ENCODE results near the gene C2orf68.
"Not testable (repeated sequence)": the region's sequence is repeated elsewhere in the genome, so short reads cannot be mapped to it uniquely, and the experiment has no call there.

Gene C2orf68

GRCh38 chr2:85598594-85599340 is 13.1 kb downstream of the C2orf68 start:
- DNase-seq: no peak

DNA sequence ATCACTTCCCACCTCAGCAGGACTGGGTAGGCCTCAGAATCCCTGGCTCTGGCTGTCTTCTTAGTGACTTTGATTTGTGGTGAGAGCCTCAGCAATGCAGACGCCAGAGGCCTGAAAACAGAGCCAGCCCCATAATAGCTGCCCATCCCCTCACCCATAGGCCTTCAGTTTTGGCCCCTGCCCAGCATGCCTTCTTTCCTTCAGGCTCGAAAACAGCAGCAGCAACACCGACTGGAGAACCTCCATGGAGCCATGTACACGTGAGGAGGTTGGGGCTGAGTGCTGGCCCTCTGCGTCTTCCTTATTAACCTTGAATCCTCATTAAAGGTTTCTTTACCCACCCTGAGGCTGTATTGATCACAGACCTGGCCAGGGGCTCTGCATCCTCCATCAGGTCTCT is 14.6 kb downstream of the C2orf68 start:
- no peak for DNase-seq

DNA sequence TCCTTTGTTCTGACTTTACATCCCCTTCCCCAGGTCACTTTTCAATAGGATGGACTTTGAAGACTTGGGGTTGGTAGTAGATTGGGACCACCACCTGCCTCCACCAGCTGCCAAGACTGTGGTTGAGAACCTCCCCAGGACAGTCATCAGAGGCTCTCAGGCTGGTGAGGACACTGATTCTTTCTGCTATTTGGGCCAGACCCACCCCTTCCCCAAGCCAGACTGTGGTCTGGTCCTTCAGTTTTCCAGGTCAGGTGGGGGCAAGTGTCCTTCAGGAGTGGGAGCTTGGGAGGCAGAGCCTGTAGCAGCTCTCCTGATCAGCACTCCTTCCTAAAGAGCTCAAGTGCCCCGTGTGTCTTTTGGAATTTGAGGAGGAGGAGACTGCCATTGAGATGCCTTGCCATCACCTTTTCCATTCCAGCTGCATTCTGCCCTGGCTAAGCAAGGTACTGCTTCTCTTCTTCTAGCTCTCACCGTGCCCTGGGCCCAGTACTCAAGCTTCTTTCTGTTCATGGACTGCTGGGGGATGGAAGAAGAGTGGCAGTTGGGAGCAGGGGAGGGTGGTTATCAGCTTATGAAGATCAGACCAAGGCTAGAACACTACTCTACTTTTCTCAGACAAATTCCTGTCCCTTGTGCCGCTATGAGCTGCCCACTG is 15.3 kb downstream of the C2orf68 start:
- DNase-seq: no peak

- DNase-seq: peak in 1 of 2 experiments; percentile 30
These were observed 15.9 kb downstream of the C2orf68 start for GRCh38 chr2:85596026-85596333.

GRCh38 chr2:85595301-85596025 is 16.4 kb downstream of the C2orf68 start, which contains the start of gene RNF181:
RNF181 (plus strand) TSS chr2:85595745; CDS start chr2:85595764, 19 bp downstream.
- DNase-seq: peak; percentile 78 to 90

DNA sequence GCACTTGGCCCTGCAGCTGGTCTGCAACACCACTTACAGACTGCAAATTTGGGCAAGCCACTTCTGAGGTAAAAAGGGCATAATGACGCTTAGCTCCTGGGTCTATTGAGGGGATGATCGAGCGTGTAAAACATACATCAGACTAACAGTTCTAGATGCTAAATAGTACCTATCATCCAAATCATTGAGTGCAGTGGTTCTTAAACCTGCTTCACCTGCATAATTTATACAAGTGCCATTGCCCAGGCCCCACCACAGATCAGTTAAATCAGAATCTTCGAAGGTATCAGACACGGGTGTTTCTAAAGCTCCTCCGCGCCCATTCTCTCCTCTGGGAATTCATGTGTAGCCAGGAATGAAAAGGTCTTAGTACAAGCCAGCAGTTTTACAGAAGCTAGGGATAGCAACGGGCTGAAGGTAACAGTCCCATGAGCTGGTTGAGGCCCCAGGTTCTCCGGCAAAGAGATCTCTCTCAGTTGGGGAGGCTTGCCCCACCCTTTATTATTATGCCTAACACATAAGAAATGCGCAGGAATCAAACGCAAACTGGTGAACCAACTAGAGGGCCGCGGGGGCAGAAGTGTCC is 17.1 kb downstream of the C2orf68 start:
- DNase-seq: no peak

- no peak for DNase-seq
These were observed 18.8 kb downstream of the C2orf68 start for GRCh38 chr2:85593023-85593422.

GRCh38 chr2:85592299-85592698 is 19.6 kb downstream of the C2orf68 start:
- not testable (repeated sequence) for DNase-seq

GRCh38 chr2:85591563-85591962 is 20.3 kb downstream of the C2orf68 start:
- DNase-seq: no peak

GRCh38 chr2:85590950-85591349 is 20.9 kb downstream of the C2orf68 start:
- no peak for DNase-seq

DNA sequence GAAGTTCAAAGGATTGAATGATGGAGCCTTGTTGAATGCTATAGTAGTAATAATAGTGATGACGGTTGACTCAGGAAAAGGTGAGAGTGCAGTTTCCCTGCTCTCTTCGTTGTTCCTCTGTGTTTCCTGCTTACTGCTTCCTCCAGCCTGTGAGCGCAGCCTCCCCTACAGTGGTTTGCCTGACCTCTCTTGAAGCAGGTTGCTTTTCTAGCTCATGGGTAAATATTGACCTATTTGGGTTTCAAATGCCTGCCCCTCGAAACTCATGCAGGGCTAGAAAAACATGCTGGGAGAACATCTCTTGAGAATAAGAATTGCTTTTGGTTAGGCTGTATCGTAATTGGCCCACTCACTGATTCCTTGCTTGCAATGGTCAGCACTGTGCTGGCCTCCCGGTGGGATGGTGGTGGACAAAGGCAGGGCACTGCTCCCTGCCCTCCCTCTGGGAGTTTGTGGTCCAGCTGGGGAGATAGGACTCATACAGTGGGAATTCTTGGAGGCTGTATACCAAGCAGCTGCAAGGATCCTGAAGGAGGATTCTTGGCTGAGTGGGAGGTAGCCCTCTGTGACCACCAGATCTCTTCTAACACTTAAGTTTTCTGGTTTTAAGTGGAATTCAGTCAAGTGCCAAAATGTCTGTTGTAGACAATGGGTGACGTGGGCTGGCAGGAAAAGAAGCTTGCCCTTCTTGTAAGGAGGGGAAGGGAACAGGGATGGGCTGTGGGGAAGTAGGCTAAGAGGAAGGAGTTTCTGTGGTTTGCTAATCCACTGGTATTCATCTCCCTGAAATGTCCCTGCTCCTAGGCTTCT is 21.7 kb downstream of the C2orf68 start:
- no peak for DNase-seq

DNA sequence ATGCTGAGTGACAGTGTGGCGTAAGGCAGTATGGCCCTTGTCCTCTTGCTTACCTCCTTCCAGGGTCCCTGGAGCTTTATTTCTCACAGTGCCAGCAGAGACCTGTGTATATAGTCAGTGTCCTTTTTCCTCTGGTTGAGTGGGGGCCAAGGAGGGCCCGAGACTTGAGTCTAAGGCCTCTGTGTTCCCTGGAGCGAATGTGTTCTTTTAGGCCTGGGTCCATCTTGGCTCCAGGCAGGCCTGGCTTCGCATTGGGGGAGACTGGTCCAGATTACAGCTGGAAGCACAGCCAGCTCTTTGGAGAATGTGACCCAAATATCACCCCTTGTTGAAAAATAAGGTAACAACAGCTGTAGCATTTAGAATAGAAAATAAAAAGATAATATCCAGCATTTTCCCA is 22.7 kb downstream of the C2orf68 start:
- no peak for DNase-seq

DNA sequence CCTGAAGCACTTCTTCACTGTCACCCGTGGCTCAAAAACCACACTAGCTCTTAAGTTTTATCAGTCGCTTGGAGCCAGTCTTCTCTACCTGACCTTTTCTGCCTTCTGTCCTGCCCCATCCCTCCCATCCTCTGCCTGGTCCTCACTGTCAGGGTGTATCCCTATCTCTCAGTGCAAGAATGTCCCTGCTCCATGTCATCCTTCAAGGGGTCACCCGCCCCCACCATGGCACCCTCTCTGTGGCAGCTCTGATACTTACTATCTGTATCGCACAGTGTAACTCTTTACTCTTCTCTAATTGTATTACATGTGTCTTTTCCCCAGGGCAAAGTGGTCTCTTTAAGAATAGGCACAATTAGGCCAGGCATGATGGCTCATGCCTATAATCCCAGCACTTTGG is 23.2 kb downstream of the C2orf68 start:
- no peak for DNase-seq

DNA sequence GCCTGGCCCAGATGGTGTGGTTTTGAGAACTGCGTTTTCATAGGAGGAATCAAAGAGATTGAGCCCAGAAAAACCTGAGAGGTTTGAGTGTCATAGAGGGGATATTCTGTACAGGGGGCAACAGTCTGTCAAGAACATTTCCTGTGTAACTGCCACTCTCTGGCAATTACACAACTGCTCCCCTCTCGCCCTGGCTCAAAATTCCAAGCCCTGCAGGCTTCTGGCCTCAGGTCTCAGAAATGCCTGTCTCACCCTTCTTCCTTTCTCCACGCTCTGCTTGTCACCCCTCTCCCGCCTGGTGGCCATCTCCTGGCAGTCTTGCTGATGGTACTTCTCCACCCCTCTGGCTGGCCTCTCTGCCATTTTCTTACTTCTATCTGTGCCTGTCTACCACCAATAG is 23.6 kb downstream of the C2orf68 start:
- DNase-seq: no peak

- no peak for DNase-seq
These were observed 26.1 kb downstream of the C2orf68 start for GRCh38 chr2:85585781-85586105.

DNA sequence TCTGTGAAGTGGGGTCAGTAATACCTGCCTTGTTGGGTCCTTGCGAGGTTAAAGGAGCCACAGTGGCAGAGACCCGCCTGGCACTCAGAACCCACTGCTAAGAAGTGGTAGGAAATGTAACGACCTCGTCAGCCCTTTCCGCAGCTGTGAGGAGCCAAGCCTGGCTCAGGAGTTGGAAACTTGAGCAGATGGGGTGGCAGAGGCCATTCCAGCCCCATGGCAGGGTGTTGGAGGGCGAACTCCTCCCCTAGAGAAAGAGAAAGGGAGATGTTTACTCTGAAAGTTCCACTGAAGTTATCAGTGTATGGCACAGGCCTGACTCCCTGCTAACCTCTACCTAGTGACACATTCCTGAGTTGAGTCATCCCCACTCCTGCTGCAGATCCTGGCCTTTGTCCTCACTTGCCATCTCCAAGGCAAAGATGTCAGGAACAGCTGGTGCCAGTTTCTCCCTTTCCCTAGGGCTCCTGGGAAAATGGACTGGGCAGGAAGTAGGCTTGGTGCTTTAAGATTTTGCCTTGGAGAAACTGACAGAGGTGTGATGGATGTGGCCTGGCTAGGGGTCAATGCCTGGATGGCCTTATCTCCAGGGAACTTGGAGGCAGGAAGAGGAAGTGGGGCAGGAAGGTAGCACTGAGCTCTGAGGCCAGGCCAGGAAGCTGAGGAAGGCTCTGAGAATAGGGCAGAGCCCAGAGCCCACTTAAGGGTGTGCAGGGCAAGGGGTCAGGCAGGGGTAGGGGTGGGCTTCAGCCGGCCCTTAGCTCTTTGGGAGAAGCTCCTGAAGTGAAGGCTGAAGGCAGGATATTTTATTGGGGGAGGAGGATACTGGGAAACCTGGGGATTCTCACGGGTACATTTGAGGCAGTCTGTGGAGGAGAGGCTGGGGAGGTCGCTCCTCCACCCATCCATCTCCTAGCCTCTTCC is 26.7 kb downstream of the C2orf68 start:
- DNase-seq: peak in 1 of 2 experiments; percentile 20

DNA sequence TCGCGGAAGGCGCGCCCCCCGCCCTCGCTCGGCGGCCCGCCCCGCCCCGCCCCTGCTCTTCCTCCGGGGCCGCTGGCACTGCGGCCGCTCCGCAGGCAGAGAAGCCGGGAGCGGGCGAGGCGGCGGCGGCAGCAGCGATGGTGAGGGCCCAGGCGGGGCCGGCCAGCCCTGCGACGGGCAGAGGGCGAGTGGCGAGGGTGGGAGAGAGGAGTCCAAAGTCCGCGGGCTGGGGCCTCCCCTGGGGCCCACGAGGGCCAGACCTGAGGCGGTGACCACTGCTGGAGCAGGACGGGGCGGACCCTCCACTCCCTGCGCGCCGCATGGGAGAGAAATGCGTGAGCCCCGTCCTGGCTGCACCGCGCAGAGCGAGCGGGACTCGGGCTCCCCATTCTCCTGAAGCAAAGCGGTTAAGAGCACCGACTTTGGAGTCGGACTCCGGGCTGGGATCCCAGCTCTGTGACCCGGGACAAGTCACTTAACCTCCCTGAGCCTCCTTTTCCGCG is 27.5 kb downstream of the C2orf68 start, which contains the start of gene VAMP5:
Gene VAMP5, plus strand, starts transcription at position 78 of the 503 bp plus-strand sequence. Its CDS starts 60 bp downstream, at position 138.
- peak in 1 of 2 experiments; percentile 46 for DNase-seq

- no peak for DNase-seq
These were observed 28.1 kb downstream of the C2orf68 start for GRCh38 chr2:85583667-85584353.

DNA sequence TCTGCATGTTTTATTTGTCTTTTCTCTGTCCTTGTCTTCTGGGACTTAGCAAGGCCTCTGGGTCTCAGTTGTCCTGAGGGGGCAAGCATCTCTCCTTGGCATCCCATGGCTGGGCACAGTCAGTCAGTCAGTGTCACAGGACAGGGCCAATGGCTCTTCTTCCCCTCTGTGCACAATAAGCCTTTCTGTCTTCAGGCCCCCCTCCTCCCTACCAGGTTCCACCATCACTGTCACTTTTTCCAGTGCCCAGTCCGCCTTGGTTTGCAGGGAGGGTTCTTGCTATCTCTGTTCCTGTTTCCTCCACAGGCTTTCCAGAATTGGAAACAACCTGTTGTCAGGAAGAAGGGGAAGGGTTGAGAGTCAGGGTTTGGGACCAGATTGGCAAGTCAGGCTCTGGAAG is 29.4 kb downstream of the C2orf68 start:
- no peak for DNase-seq

DNA sequence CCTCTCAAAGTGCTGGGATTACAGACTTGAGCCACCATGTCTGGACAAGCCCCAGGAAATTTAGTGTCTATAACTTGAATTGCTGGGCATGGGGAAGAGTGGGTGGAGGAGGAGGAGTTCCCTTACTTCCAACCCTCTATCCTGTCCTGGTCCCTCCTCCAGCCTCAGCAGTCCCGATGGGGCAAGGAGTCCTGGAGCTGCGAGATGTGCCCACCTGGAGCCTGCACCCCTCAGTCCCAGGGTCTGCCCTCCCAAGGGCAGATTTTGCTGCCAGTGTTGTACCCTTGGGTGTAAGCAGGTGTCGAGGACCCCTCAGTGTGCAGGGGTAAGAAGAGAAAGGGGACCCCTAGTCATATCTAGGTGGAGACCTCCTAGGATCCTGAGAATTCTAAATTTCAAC is 31.7 kb downstream of the C2orf68 start:
- no peak for DNase-seq

Measured in stimulated activated CD4-positive, alpha-beta T cell treated with anti-CD3 and anti-CD28 coated beads, Interleukin-4, amount 100 ng/mL, for 4 hours (primary cell).